ENCODE measurements around the gene TARS1. TPM values are rescaled to one million over a fixed set of nuclear protein-coding genes. Genes with fewer than 3 reads are reported as not detected.

TARS1 gene
- total and polyA plus RNA-seq, 2 of the 8 experiments (the other 6 are each of a cell fraction or from before 2014, with no cell fraction given) = 94.4 to 445 TPM

DNA sequence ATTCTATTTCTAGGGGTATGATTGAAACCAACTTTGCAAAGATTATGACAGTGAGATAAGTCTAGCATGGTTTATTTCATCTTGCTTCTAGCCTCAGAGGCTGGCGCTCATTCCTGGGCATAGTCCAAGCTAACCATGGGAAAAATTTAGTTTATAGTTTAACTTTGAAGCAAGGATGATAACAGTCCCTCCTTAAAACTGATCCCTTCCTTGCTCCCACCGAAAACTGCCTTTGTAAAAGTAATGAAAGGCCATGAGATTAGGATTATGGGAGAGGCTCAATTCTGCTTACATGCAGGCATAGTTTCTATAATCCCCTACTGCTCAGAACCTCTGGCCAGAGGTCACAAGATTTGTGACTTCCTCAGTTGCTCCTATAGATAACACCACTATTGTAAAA is 75.7 kb downstream of the TARS1 start:
- no peaks in the 10 kb centered on the region for H3K79me2 ChIP-seq (ENCODE audit: control insufficient read depth in 1 of 2, insufficient read depth in 2 of 2, low read length in 2 of 2)
- H3K56ac ChIP-seq (replicated peaks; ENCODE audit: insufficient read length, low read depth, low read length) = no peak overlapping the region
- H4K5ac ChIP-seq (ENCODE audit: insufficient read length, low read depth, low read length) = no peak overlapping the region
- no peak overlapping the region for H3K4ac ChIP-seq (replicated peaks; ENCODE audit: insufficient read length, low read depth, low read length)
- H2AFZ ChIP-seq (ENCODE audit: low read length) = no peak overlapping the region
- WGBS, 2 experiments (ENCODE audit: extremely low coverage in 1 of 2, insufficient coverage in 1 of 2, insufficient read length in 1 of 2, insufficient replicate concordance in 2 of 2, low coverage in 1 of 2, low lambda C conversion rate in 2 of 2, missing lambda C conversion rate in 1 of 2) = 80% methylated on average over 2 of the region's 2 CpGs; no CpG with 5 or more reads in 1 of the 2 experiments
- H2BK5ac ChIP-seq (ENCODE audit: low read depth, low read length) = no peak overlapping the region
- H3K4me3 ChIP-seq (ENCODE audit: extremely low read depth in 1 of 4, insufficient read depth in 2 of 4, low read depth in 3 of 4, low read length in 4 of 4) = no peak overlapping the region
- H2BK12ac ChIP-seq (ENCODE audit: low read depth, low read length) = no peak overlapping the region
- ChIA-PET CTCF (ENCODE audit: partially characterized antibody) (interaction anchor here (1.0 to 4.7 kb wide), 3 partner anchors 13 to 17 kb away, joined by 4 to 19 read pairs (median 4); no protein-coding TSS in a partner anchor), POLR2A (ENCODE audit: partially characterized antibody) (no interaction called here)
- no peak overlapping the region for H4K8ac ChIP-seq (ENCODE audit: extremely low read depth, insufficient read depth, low read length)
- no peak overlapping the region for H4K91ac ChIP-seq (replicated peaks; ENCODE audit: insufficient read length, low read length)
- H3K27me3 ChIP-seq (replicated peaks in 1 of 4; ENCODE audit: control insufficient read depth in 3 of 4, extremely low read depth in 1 of 4, insufficient read depth in 3 of 4, low read length in 3 of 4) = no peaks in the 10 kb centered on the region
- no peak overlapping the region for H3K27ac ChIP-seq (ENCODE audit: low read depth, low read length)
- H4K20me1 ChIP-seq (replicated peaks in 1 of 2; ENCODE audit: control insufficient read depth in 1 of 2, insufficient read depth in 2 of 2, low read length in 2 of 2) = no peaks in the 10 kb centered on the region
- H3K14ac ChIP-seq (ENCODE audit: insufficient read length) = no peak overlapping the region
- no peak overlapping the region for H2BK20ac ChIP-seq (ENCODE audit: low read length)
- no peak overlapping the region for H2BK120ac ChIP-seq (replicated peaks; ENCODE audit: low read depth, low read length)
- no peak for DNase-seq (ENCODE audit: low read depth in 1 of 2, low spot score in 2 of 2)
- no peak overlapping the region for H2AK5ac ChIP-seq (ENCODE audit: low read depth, low read length)
- H3K4me2 ChIP-seq (ENCODE audit: insufficient read depth in 1 of 2, low read depth in 2 of 2, low read length in 2 of 2) = no peak overlapping the region
- FAIRE-seq = no peak
- no peak overlapping the region for H3K23ac ChIP-seq (ENCODE audit: insufficient read length)
- H3K4me1 ChIP-seq (replicated peaks in 1 of 4; ENCODE audit: control insufficient read depth in 3 of 4, insufficient read depth in 4 of 4, low read length in 3 of 4) = no peaks in the 10 kb centered on the region
- H3K23me2 ChIP-seq (ENCODE audit: low read depth, low read length) = no peaks in the 10 kb centered on the region; the same call in 1 of the 2 replicates
- H3K9me3 ChIP-seq (ENCODE audit: insufficient read depth in 2 of 2, low read depth in 1 of 2, low read length in 1 of 2) = peaks cover 0 to 7% of the 10 kb centered on the region in 2 experiments; a peak in 1 of 4 replicates
- H3K36me3 ChIP-seq (ENCODE audit: control insufficient read depth in 2 of 4, insufficient read depth in 4 of 4, low read length in 3 of 4) = no peaks in the 10 kb centered on the region
- H3K79me1 ChIP-seq (ENCODE audit: low read depth, low read length) = no peaks in the 10 kb centered on the region
- H2BK15ac ChIP-seq (ENCODE audit: low read length) = no peak overlapping the region
- no peak overlapping the region for H3K18ac ChIP-seq (ENCODE audit: extremely low read depth, low read length)
- H3K9ac ChIP-seq (replicated peaks in 1 of 4; ENCODE audit: extremely low read depth in 1 of 4, low read depth in 3 of 4, low read length in 3 of 4) = no peak overlapping the region
- TF ChIP-seq, protein P1, sequence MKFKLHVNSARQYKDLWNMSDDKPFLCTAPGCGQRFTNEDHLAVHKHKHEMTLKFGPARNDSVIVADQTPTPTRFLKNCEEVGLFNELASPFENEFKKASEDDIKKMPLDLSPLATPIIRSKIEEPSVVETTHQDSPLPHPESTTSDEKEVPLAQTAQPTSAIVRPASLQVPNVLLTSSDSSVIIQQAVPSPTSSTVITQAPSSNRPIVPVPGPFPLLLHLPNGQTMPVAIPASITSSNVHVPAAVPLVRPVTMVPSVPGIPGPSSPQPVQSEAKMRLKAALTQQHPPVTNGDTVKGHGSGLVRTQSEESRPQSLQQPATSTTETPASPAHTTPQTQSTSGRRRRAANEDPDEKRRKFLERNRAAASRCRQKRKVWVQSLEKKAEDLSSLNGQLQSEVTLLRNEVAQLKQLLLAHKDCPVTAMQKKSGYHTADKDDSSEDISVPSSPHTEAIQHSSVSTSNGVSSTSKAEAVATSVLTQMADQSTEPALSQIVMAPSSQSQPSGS (IDR thresholded peaks at IDR 0.05; ENCODE audit: low read length) = no peak
- no peak for TF ChIP-seq TBP (IDR thresholded peaks at IDR 0.05; ENCODE audit: low read depth, low read length)
- no peak for TF ChIP-seq ZNF274 (IDR thresholded peaks at IDR 0.05; ENCODE audit: borderline replicate concordance, extremely low read depth, low read length)
- no peak for TF ChIP-seq POLR2AphosphoS5 (IDR thresholded peaks at IDR 0.05; ENCODE audit: low read depth, low read length)
- no peak for TF ChIP-seq KDM4A (IDR thresholded peaks at IDR 0.05; ENCODE audit: low read depth, low read length, severe bottlenecking)
- TF ChIP-seq BRCA1 (IDR thresholded peaks at IDR 0.05; ENCODE audit: low read depth, low read length) = no peak
- no peak for TF ChIP-seq TCF12 (IDR thresholded peaks at IDR 0.05; ENCODE audit: low read depth, low read length)
- TF ChIP-seq POLR2A (IDR thresholded peaks at IDR 0.05; ENCODE audit: control extremely low read depth in 1 of 2, low read depth in 2 of 2, low read length in 2 of 2) = no peak
- no peak for TF ChIP-seq TEAD4 (IDR thresholded peaks at IDR 0.05; ENCODE audit: low read depth, low read length)
- TF ChIP-seq BACH1 (IDR thresholded peaks at IDR 0.05; ENCODE audit: low read length) = no peak
- TF ChIP-seq, protein P2, sequence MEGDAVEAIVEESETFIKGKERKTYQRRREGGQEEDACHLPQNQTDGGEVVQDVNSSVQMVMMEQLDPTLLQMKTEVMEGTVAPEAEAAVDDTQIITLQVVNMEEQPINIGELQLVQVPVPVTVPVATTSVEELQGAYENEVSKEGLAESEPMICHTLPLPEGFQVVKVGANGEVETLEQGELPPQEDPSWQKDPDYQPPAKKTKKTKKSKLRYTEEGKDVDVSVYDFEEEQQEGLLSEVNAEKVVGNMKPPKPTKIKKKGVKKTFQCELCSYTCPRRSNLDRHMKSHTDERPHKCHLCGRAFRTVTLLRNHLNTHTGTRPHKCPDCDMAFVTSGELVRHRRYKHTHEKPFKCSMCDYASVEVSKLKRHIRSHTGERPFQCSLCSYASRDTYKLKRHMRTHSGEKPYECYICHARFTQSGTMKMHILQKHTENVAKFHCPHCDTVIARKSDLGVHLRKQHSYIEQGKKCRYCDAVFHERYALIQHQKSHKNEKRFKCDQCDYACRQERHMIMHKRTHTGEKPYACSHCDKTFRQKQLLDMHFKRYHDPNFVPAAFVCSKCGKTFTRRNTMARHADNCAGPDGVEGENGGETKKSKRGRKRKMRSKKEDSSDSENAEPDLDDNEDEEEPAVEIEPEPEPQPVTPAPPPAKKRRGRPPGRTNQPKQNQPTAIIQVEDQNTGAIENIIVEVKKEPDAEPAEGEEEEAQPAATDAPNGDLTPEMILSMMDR (IDR thresholded peaks at IDR 0.05; ENCODE audit: control extremely low read depth in 1 of 3, insufficient read depth in 1 of 3, low read depth in 1 of 3, low read length in 3 of 3) = no peak
